GM10266 (cell line): ENCODE measurements around the gene KIF21B.
"Not testable (repeated sequence)": the region's sequence is repeated elsewhere in the genome, so short reads cannot be mapped to it uniquely, and the experiment has no call there.

Source experiments
- DNase-seq: peaks from one replicate; pipeline ENCODE4 v3.0.0; 2012; ENCODE audit errors: extremely low spot score
- TF ChIP-seq, protein P1 (sequence below): IDR thresholded peaks from 2 replicates; pipeline ENCODE4 v1.5.1; 2012; ENCODE audit warnings: mild to moderate bottlenecking, low read depth; ENCODE audit not compliant: control insufficient read depth, insufficient read depth; ENCODE audit errors: missing control alignments

Gene KIF21B

DNA sequence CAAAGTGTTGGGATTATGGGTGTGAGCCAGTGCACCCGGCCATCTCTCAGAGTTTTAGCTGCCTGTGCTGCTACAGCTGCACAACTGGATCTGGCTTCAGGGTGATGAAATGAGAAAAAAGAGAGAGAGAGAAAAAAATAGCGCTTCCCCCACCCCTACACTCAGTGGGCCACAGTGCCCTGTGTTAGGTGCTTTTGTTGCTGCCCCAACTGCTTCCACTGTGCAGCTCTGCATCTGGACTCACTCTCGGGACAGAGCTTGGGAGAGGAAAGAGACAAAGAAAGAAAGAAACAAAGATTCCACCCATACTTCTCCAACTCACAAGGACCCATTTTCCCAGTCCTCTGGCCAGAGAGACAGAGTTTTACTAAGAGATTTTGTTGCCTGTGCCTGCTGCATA lies 78.4 kb downstream of the KIF21B start:
- TF ChIP-seq, protein P1, sequence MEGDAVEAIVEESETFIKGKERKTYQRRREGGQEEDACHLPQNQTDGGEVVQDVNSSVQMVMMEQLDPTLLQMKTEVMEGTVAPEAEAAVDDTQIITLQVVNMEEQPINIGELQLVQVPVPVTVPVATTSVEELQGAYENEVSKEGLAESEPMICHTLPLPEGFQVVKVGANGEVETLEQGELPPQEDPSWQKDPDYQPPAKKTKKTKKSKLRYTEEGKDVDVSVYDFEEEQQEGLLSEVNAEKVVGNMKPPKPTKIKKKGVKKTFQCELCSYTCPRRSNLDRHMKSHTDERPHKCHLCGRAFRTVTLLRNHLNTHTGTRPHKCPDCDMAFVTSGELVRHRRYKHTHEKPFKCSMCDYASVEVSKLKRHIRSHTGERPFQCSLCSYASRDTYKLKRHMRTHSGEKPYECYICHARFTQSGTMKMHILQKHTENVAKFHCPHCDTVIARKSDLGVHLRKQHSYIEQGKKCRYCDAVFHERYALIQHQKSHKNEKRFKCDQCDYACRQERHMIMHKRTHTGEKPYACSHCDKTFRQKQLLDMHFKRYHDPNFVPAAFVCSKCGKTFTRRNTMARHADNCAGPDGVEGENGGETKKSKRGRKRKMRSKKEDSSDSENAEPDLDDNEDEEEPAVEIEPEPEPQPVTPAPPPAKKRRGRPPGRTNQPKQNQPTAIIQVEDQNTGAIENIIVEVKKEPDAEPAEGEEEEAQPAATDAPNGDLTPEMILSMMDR, result no peak

DNA sequence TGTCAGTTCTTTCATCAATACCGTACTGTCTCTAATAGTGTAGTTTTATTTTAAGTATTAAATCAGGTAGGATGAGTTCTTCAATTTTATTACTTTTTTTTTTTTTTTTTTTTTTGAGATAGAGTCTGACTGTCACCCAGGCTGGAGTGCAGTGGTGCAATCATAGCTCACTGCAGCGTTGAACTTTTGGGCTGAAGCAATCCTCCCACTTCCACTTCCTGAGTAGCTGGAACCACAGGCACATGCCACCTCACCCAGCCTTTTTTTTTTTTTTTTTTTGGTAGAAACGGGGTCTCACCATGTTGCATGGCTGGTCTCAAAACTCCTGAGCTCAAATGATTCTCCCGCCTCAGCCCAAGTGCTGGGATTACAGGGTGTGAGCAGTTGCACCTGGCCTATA lies 84.6 kb downstream of the KIF21B start:
- no peak for DNase-seq
- TF ChIP-seq, protein P1, result no peak

More for the DNA sequence above, 78.4 kb downstream of the KIF21B start:
- no peak for DNase-seq

DNA sequence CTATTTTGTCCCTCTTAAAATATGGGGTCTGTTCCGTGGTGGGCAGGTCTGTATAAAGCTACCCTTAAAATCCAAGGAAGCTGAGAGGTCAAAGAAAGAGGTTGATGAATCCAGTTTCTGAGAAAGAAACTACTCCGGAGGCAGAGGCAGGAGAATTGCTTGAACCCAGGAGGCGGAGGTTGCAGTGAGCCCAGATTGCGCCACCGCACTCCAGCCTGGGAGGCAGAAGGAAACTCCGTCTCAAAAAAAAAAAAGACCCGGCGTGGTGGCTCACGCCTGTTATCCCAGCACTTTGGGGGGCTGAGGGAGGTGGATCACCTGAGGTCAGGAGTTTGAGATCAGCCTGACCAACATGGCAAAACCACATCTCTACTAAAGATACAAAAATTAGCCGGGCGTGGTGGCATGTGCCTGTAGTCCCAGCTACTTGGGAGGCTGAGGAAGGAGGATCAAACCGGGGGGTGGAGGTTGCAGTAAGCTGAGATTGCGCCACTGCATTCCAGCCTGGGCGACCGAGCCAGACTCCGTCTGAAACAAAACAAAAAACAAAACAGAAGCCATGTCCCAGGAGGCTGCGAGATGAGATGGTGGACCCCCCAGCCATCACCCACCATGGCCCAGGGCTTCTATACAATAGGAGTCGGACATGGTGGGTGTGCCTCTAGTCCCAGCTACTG lies 88.1 kb downstream of the KIF21B start:
- DNase-seq, result not testable (repeated sequence)

DNA sequence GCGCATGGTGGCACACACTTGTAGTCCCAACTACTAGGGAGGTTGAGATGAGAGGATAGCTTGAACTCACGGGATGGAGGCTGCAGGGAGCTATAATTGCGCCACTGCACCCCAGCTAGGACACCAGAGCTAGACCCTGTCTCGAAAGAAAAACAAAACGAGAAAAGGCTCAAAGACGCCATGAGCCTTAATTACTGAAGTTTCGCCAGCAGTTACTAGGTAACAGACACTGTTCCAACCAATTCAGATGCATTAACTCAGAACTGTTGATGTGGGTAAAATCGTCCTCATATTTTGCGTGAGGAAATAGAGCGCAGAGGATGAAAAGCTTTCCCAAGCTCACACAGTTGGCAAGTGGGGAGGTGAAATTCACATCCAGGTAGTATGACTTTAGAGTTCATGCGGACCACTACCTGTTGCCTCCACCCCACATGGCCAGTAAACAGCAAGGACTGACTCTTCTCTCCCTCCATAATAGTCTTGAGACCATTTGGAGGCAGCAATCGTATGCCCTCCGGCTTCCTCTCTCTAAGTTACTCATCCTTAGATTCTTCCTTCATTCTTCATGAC lies 88.8 kb downstream of the KIF21B start:
- TF ChIP-seq, protein P1, result no peak
- no peak for DNase-seq

DNA sequence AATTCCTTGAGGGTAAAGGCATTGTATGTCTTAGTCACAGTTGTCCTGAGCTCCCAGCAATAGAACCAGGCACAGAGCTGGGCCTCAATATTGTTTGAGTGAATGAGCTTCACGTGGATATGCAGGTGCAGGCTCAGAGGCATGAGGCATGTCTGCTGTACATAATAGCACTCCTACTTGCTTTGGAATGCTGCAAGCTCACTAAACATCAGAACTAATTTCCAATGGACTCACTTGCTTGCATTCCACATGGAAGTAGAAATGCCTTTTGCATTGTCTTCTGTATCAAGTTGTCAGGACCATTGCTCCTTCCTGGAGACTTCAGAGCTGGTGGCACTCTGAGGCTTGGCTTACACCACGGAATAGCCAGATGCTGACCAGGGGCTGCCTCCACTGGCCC lies 91.7 kb downstream of the KIF21B start:
- no peak for DNase-seq
- TF ChIP-seq, protein P1, result no peak

DNA sequence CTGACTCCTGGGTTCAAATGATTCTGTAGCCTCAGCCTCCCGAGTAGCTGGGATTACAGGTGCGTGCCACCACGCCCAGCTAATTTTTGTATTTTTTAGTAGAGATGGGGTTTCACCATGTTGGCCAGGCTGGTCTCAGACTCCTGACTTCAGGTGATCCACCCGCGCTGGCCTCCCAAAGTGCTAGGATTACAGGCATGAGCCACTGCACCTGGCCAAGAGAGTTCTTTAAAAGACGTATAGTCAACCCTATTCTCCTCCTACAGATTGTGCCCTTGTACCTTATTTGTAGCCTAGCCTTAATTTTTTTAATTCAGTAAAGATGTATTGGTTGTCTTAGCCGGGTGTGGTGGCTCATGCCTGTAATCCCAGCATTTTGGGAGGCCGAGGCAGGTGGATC lies 93.2 kb downstream of the KIF21B start:
- not testable (repeated sequence) for DNase-seq

DNA sequence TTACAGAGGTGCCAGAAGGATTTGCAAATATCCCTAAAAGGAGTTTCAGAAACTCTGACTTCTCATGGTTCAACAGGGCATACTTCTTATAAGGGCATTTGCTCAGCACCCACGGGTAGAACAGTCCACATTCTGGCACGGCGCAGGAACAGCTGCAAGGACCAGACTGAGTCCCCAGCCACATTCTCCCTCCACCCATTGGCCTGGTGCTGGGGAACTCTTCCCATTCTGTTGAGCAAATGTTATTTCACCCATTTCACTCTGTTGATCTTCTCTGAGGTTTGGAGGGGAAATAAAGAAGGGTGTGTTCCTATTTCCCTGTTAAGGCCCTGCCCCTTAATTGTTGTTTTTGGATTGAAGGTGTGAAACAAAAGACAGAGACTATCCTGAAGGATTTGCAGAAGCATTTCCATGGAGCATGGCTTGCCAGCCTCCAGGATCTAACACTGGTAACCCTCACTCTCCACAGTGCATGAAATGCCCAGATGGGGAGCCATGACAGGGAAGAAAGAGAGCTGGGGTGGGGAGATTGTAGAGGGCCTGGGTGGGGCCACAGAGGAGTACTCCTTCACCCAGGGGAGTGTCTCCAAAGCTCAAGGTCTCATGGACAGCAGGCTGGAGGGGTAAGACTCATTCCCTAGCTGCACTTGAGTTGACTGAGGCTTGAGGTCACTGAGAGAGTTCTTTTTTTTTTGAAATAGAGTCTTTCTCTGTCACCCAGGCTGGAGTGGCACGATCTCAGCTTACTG lies 93.8 kb downstream of the KIF21B start:
- TF ChIP-seq, protein P1, result no peak
- no peak for DNase-seq

DNA sequence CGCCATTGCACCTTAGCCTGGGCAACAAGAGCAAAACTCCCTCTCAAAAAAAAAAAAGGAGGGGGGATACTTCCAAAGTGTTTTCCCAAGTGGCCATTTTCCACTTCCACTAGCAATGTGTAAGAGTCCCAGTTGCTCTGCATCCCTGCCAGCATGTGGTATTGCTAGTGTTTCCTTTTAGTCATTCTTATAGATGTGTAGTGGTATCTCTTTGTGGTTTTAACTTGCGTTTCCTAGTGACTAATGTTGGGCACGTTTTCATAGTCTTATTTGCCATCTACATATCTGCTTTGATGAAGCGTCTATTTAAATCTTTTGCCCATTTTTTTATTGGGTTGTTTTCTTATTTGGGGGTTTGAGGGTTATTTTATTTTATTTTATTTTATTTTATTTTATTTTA lies 97.7 kb downstream of the KIF21B start:
- no peak for DNase-seq
- TF ChIP-seq, protein P1, result no peak
